T follicular helper cell (primary cell): ENCODE results near the gene TMEM107.
A peak's percentile ranks its signal among the peaks of the same experiment; 100 is the strongest.

ENCODE experiments used
- DNase-seq: peaks from one replicate; pipeline ENCODE4 v3.0.0-alpha.2; 2020; ENCODE audit warnings: low read depth

The TMEM107 gene

DNA sequence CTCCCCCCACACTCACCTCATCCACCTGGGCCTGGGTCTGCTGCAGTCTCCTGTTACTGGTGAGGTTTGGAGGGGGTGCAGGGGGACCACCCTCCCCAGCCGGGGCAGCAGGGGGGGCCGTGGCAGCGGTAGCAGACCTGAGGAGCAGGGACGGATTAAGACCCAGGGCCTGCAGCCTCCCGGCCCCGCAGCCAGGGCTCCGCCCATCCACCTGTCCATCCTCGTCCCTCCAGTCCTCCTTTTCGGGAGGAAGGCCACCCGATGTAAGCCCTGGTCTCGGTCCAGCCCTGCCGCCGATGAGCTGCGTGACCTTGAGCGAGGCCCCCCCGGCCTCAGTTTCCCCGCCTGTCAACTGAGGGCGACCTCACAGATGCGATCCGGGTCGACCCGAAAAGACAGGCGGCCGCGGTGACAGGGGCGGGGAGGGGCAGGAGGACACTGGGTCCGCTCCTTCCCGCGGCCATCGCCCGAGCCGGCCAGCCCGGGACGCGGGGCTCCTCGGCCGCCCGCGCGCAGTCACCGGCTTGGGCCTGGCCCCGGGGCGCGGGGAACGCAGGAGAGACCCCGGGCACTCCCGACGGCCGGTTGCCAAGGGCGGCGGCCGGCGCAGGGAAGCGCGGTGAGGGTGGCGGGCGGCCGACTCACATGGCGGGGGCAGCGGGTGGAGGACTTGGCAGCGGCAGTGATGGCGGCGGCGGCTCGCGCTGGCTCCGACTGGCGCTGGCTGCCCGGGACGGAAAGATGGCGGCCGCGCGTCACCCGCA lies 13.8 kb downstream of the TMEM107 start, which contains the start of gene VAMP2:
Gene VAMP2, minus strand, starts transcription at position 716 of the 764 bp plus-strand sequence. Its CDS starts 69 bp downstream, at position 647.
- DNase-seq: peak; percentile 81

- DNase-seq: no peak
Measured at GRCh38 chr17:8161289-8162232, 14.6 kb downstream of the TMEM107 start.

- DNase-seq: no peak
Measured at GRCh38 chr17:8160741-8161221, 15.4 kb downstream of the TMEM107 start.

DNA sequence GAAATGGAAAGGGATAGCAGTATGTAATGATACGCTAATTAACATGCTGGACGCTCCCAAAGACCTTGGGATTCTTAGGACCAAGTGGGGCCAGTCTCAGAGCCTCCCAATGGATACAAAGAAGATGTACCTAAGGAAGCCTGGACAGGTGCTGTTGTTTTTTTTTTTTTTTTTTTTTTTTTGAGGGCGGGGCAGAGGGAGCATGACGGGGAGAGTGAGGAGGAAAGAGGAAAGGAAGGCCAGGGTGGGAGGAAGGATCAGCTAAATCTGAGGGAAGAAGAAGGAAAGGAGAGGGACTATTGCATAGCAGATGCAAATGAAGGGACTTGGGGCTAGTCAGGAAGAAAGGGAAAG lies 16.0 kb downstream of the TMEM107 start:
- DNase-seq: no peak

DNA sequence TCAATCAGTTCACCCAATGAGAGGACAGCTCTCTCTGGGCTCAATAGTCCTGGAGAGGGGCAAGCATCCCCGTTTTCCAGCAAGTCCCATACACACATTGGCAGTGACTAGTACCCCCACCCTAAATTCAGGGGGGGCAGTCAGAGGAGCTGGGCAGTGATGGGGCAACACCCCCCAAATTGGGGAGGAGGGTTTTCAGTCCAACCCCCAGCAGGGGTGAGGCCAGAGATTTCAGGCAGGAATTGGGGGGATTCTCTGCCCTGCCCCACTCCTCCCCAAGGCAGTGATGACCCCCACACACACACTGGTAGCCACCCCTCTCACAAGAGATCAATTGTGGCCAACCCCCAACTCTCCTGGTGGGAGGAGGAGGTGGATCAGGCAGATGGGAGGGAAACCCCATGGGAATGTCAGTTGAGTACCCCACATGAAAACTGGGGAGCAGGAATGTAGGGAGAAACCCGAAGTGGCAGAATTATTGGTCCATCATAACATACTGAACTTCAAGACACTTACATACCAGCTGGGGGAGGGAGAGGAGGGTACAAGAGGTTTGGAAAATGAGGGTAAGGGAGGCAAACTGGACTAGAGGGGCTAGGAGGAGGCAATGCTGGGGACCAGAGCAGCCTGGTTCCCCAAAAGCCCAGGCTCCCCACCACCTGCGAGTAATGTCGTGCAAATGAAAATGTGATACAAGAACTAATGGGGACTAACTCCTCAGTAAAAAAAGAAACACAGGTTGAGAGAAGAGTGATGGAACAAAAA lies 16.5 kb downstream of the TMEM107 start:
- no peak for DNase-seq

GRCh38 chr17:8159032-8159400 lies 17.2 kb downstream of the TMEM107 start:
- no peak for DNase-seq

DNA sequence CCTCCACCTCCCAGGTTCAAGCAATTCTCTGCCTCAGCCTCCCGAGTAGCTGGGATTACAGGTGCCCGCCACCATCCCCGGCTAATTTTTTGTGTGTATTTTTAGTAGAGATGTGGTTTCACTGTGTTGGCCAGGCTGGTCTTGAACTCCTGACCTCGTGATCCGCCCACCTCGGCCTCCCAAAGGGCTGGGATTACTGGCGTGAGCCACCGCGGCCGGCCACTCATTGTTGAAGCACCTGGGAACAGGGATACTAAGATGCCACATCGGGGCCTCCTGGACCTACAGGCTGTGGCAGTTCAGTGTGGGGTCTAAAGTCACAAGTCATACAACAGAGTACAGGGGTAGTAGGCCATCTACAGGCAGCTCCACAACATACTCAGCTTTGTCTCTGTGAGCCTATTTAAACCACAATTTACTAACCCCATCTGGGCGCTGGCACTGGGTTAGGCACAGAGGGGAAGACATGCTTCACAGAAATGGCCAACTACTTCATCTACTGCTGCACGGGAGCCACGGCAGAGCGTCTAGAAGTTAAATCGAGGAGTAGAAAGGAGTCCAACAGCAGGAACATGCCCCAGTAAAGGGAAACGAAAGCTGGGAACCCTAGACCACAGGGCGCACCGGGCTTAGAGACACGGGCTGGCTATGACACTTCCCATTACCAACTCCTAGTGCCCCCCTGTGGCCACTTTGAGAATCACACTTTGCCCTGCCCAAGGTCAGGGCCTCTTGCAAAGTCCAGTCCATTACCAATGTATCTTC lies 17.7 kb downstream of the TMEM107 start:
- peak; percentile 80 for DNase-seq

GRCh38 chr17:8156246-8156992 lies 19.8 kb downstream of the TMEM107 start:
- peak; percentile 100 for DNase-seq

DNA sequence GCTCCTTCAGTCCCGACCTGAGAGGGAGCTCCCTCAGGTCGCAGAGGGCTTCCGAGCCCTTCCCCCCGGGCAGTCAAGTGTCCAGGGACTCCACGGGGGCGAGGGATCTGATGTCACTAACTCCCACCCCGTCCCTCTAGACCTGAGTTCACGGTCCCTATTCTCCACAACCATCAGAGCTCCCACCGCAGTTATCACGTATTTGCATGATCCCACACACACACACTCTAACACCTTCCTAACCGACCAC lies 20.3 kb downstream of the TMEM107 start:
- no peak for DNase-seq

- no peak for DNase-seq
Measured at GRCh38 chr17:8155231-8155995, 20.8 kb downstream of the TMEM107 start.

DNA sequence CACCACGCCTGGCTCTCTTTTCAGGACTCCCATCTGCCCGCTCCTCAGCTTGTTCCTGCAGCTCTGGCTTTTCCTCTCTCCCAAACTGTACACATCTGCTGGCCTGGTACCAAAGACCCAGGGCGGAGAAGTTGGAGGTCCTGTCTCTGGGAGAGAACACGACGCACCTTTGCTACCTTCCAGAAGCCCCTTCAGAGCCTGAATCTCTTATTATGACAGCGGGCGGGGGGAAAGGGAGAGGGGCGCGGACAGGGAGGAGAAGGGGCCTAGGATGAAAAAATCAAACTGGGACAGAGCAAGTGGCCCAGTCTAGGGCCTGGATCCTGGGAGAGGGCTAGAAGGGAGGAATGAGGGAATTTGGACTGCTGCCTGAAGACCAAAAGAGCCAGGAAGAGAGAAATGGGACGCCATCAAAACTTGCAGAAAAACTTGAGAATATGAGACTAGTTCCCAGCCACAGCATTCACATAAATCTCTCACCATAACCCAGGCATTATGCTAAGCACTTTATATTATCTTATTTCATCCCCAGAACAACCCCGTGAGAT lies 21.5 kb downstream of the TMEM107 start:
- no peak for DNase-seq

- DNase-seq: peak; percentile 92
Measured at GRCh38 chr17:8153957-8154607, 22.1 kb downstream of the TMEM107 start.

DNA sequence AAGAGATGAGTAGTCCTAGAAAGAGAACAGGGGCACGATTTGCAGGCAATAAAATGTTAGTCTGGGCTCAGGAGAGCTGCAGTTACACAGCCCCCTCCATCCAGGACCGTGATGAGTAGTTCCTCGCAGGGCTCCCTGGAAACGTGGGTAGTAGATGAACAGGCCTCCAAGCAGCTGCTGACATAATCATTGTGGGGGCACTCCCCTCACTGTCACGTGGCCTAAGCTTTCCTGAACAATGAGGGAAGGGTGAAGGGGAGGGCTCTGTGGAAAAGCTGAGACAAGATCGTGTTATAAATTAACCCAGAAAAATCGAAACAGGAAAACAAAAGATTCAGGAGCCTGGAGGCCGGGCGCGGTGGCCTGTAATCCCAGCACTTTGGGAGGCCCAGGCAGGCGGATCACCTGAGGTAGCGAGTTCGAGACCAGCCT lies 22.6 kb downstream of the TMEM107 start:
- no peak for DNase-seq

DNA sequence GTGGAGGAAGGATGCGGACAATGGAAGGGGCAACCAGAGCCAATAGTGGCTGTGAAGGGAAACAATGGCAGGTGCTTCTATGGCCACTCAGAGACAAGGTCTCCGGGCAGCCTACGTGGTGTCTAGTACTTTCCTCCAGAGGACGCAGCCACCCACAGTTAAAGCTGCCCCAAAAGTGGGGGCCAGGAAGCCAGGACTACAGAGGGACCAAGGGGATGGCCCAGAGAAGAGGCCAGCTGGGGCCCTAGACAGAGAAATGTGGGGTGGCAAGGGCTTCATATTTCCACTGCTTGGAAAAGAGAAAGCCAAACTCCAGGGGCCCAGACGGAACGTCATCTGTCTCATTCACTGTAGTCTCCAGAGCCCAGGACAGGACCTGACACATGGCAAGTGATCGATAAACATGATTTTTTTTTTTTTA lies 23.1 kb downstream of the TMEM107 start:
- DNase-seq: no peak

DNA sequence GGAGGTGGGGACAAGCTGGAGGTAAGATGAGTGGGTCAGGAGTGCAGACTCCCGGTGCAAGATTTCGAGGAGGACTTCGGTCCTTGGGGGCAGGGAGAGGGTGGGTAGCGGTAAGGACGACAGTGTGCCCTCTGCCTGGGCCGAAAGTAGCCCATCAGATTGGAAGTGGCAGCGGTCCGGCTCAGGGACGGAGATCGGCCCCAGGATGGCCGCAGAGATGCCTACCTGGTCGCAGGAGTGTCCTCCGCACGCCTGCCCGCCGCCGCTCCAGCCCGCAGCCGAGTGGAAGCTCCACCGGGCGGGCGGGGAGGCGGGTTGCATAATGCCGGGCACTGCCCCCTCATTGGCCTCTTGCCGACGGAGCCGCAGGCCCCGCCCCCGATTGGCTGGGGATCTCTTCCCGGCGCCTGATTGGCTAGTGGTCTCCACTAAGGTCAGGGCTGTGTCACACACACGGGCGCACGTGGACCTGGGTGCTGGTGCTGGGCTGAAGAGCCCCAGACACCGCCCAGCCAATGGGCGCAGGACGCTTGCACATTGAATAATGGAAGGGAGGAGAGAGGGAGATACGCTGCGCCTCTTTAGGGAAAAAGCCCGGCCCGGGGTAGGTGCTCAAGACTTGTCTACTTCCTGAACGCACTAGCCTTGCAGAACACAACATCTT lies 23.9 kb downstream of the TMEM107 start, which contains the start of gene PER1:
Gene PER1, minus strand, starts transcription at position 293 of the 664 bp plus-strand sequence. CDS start 1,698 bp downstream, outside the sequence.
- peak; percentile 78 for DNase-seq

GRCh38 chr17:8151641-8152111 lies 24.5 kb downstream of the TMEM107 start:
- DNase-seq: no peak

GRCh38 chr17:8151120-8151640 lies 25.0 kb downstream of the TMEM107 start:
- peak; percentile 86 for DNase-seq
